ENCODE measurements around the gene KPNA6.

KPNA6 gene

DNA sequence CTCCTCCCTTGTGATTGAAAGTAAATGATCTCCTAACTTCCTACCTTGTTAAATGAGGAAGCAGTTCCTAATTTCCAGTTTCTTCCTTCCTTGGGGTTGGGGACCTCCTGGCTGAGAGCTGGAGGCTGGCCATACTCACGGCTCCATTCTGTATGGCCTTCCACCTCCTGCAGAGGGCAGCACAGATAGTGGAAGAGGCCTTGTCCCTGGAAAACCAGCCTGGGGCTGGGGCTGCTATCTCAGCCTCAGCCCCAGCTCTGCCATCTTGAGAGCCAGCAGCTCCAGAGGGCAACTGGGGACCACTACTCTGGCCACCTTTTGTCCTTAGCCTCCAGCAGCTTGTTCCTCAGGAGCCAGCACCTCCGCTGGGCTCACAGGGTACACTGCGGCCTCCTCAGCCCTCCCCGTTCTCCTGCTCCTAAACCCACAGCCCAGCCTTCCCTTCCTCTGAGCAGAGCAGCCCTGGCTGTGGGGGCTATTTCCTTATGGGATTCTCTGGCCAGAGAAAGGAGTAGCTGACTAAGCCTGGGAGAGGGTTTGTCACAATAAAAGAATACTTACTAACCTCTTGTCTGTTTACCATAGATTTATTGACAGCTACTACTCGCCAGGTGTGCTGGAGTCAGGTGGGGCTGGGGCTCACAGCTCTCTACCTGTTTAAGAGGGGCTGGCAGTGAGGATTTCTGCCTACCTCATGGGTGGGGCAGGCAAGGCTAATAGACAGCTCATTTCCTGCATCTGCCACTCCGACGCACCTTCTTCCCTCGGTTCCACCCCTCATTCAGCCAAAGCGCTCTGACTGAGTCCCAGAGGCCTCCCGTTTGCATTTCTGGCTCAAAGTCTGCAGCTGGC, 108.0 kb downstream of the KPNA6 start:
- FAIRE-seq (peak; percentile 23), DNase-seq (ENCODE audit: low spot score) (peak; percentile 69)

DNA sequence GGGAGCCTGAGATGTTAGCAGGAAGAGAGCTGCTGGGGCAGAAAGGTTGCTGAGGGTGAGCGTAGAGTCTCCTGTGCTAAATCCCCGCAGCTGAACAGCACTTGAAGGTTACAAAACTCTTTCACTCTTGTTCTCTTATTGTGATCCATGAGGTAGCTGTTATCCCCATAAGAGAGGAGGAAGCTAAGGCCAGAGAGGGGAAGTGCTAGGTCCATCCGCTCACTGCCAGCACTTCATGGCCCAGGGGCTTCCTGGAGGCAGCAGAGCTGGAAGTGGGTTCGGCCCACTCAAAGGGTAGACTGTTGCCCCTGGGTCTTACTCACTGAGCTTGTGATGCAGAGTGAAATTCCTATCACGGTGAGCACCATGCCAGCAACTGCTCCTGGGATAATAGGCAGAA, 108.7 kb downstream of the KPNA6 start:
- DNase-seq (ENCODE audit: low spot score) (no peak), FAIRE-seq (no peak)

DNA sequence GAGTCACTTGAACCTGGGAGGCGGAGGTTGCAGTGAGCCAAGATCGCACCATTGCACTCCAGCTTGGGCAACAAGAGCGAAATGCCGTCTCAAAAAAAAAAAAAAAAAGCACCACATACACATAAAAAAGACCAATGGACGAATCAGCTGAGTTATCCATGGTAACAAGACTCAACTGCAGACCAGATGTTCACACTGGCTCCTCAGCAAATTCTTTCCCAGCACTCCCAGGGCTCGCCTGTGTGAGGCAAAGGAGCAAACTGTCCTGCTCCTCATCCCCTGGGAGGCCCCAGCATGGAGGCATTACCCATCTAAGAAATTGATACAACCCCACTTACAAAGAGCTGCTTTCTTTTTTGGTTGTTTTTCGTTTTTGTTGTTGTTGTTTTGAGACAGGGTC, 111.2 kb downstream of the KPNA6 start:
- DNase-seq (ENCODE audit: low spot score) (no peak), FAIRE-seq (no peak)

DNA sequence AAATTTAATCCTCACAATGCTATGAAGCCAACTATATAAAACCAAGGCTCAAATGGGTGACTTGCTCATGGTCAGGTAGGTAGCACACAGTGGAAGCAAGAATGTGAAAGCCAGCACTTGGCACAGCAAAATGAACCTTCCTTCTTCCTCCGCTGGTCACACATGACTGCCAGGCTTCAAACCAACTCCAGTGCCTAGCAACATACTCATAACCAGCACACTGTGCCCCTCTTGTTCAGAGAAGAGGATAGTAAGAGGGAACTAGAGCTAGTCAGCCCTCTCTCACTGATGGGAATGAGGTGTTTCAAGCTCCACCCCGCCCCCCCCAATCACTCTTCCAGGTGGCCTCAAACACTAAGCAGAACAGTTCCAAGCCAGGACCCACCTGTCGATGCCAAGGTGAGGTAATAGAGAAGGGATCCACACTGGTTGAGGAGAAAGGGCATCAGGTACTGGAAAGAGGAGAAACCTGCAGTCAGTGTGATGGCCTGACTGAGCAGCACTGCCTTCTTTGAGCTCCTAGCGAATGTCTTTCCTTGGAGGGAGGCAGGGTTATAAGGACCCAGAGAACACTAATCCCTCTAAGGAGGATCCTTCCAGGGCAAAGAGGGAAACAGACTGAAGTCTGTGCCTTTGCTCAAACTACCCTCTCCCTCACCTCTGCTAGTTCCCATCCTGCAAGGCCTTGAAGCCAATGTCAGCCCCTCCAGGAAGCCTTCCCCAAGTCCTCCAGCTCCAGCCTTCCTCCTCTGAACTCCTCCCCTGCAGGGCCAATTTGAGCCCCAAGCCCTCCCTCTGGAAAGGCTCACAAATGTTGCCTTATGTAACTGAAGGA, 113.1 kb downstream of the KPNA6 start:
- no peak for FAIRE-seq
- no peak for DNase-seq (ENCODE audit: low spot score)

DNA sequence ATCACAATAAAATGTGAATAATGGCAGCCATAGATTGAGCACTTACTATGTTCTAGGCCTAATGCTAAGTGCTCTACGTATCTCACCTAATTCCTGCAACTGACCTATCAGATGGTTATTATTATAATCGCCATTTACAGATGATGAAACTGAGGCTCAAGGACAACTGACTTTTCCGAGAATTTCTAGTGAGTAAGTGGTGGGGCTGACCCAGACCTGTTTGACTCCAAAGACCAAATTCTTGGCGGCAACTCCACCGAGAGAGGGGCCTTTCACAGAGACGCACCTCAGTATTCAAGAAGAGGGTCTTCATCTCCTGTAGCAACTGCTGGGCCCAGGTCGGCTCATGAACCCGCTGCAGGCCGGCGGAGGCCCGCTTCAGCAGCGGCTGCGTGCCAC, 113.7 kb downstream of the KPNA6 start:
- FAIRE-seq (no peak), DNase-seq (ENCODE audit: low spot score) (no peak)

DNA sequence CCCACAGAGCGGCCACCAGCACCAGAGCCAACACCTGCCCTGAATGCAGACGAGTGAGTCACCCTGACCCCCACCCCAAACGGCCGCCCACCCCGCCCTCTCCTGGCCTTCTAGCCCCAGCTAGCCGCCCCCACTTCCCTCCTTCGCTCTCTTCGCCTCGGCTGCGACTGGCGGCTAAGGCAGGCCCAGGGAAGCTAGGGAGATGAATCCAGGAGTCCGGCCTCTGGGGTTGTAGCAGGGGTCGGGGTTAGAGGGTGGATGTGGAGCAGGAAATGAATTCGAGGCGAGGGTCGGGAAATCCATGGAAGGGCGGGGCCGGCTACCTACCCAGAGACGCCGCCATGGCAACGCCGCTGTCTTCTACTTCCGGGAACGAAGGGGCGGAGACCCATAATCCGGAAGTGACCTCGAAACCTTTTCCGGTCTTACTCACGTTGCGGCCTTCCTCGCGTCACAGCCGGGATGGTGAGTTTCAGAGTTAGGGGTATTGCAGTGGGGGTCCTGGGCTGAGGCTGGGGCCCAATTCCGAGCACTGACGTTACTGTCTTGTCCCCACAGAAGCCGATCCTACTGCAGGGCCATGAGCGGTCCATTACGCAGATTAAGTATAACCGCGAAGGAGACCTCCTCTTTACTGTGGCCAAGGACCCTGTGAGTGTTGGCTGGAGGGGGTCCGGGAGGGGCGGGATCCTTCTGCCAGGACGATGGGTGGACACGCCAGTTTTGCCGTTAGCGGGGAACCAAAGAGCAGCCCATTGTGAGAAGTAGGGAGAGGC, 114.3 kb downstream of the KPNA6 start, which contains the start of the genes EIF3I and TMEM234:
TSS of gene EIF3I (plus strand) at position 428 of the 776 bp plus-strand sequence. CDS start at position 463, 35 bp downstream.
TSS of gene TMEM234 (minus strand) at position 374 of the 776 bp plus-strand sequence. CDS start at position 343, 31 bp downstream.
- no peak for FAIRE-seq
- DNase-seq (ENCODE audit: low spot score), result peak; percentile 96

DNA sequence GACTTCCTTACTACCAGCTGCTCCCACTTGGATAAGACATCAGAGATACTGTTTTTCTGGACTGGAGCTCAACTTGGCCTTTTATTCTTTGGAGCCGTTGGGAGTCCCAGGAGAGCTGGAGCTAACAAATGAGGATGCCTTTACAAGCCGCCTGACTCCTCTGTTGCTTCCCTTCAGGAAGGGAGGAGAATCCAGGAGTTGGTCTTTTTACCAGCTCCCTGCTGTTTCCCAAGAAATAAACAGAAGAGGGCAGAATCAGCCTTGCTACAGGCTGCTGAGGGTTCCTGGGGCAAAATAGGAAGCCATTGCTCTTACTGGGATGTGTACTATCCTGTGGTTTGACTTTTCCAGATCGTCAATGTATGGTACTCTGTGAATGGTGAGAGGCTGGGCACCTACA, 115.8 kb downstream of the KPNA6 start:
- FAIRE-seq (no peak), DNase-seq (ENCODE audit: low spot score) (no peak)

DNA sequence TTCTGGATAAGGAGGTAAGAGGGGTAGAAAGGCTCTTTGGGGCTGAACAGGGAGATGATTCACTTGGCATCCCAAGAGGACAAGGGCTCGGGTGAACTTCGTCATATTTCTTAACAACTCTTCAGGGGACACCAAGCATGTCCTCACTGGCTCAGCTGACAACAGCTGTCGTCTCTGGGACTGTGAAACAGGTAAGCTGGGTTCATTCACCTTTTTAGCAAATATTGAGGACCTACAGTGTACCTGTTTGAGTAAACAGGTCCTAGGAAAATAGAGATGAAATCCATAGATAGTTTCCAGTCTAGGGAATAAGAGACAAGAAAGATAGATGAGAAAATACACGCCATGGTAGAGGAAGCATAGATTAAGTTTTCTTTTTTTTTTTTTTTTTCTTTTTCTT, 116.4 kb downstream of the KPNA6 start:
- DNase-seq (ENCODE audit: low spot score) (no peak), FAIRE-seq (no peak)

Measured in urothelium cell line (cell line).